NCI-H2107 treated with DMSO at 0.1 percent for 48 hours (cell line): ENCODE data around the gene KLHDC4.
A peak's percentile ranks its signal among the peaks of the same experiment; 100 is the strongest.
"Not testable (repeated sequence)": the region's sequence is repeated elsewhere in the genome, so short reads cannot be mapped to it uniquely, and the experiment has no call there.

ENCODE experiments used
- DNase-seq: peaks from one replicate; lab custom pipeline; 2025; ENCODE audit not compliant: unreplicated experiment; lab: John Stamatoyannopoulos, UW

The KLHDC4 gene

DNA sequence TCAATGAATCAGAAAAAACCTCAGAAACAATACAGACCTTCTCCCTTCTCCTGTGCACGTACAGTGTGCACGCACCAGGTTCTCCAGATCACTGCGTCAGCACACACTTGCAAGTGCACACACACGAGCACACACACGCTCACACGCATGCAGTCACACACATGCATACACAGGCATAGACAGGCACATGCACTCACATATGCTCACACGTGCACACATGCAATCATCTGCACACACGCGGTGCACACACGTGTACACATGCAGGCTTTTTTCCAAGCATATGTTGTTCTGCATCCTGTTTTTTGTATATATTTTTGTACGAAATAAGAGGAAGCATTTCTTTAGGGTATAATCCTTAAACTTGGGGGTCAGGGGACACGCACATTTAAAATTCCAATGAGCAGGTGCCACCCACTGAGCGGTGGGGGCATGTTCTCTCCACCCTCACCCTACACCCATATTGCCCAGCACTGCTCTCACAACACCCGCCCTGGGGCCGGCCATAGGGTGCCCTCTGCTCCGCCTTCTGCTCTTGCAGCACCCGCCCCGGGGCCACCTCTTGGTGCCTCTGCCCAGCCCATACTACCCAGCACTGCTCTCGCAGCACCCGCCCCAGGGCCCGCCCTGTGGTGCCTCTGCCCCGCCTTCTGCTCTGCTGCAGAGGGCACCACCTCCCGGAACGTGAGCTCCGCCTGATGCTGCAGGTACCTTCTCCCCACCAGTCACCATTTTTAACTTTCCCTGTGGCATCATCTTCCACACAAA lies 20.9 kb downstream of the KLHDC4 start:
- DNase-seq, result no peak

GRCh38 chr16:87742781-87743490 lies 22.9 kb downstream of the KLHDC4 start:
- peak; percentile 48 for DNase-seq

DNA sequence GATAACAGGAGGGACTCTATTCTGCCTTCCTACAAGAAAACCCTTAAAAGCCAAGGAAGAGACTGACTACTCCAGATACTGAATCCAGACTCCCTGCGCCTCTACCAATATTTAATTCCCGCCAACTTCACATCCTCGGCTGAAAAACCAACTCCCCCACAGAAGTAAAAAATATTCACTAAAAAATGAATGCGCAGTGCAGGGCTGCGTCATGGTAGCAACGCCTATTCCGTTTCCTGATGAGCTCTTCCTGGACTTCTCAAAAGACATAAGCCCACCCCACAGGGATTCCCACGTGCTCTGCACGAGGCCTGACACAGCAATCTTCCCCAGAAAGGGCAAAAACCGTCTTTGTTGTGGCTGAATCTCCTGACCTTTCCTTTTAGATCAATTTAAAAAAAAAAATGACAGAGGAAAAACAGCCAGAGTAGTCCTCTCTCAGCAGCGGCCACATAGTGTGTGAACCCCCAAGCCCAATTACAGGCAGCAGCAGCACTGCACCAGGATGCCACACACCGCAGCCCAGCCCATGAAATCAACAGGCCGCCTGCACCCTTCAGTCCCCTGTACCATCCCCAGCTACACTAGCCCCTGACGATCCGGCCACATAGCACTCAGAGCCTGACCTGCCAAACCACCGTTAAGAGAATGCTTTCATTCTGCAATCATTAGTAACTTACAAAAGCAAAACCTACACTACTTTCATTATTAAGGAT lies 23.9 kb downstream of the KLHDC4 start:
- DNase-seq, result no peak

DNA sequence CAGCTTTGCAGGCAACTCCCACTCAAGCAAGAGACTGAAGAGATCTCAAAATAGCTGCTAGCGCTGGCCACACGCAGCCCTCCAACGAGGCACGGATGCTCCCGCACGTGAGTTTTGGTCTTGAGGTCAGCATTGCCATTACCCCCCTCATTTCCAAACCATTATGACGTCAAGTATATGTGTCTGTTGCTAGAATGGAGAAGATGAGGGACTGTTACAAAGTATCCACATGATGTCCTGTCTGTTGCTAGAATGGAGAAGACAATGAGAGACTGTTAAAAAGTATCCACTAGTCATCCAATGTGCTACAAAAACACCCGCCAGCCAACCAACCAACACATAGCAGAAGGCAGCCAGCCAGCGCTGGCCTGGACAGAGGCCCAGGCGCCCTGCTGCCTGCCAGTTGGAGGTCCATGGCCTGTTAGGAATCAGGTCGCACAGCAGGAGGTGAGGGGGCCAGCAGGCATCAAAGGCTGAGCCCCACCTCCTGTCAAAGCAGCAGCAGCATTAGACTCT lies 24.8 kb downstream of the KLHDC4 start:
- DNase-seq, result no peak

DNA sequence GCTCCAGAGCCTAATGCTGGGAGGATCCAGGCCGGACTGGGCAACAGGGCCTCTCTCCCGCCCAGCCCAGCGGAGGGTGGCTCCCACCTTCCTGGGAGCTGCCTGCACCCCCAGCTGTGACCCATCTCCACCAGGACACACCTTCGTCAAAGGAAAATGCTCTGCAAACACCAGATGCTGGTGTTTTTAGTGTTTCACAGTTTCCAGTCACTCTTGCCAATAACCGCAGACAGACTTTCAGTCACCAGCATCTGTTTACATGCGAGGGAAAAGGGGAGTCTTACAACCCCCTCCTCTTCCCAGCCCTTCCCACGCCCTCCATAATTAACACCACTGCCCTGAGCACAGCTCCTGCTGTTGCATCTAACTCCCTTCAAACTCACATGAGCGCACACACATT lies 25.3 kb downstream of the KLHDC4 start:
- DNase-seq, result no peak

DNA sequence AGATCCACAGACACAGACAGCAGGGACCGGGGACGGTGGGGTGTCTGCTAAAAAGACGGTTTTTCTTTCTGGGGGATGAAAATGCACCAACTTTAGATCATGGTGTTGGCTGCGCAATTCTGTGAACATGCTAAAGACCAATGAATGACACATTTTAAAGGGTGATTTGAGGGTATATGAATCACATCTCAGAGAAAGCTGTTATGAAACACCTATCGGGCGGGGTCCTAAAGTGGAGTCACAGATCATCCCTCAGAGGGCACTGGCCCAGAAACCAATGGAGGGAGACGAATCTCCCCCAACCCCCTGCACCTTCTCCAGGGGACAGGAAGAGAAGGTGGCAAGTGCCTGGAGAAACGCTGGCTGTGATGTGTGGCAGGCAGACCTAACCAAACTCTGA lies 26.0 kb downstream of the KLHDC4 start:
- no peak for DNase-seq

- no peak for DNase-seq
Observed at GRCh38 chr16:87736008-87736382, 29.8 kb downstream of the KLHDC4 start.

GRCh38 chr16:87735270-87736007 lies 30.3 kb downstream of the KLHDC4 start:
- DNase-seq, result no peak

- DNase-seq, result no peak
Observed at GRCh38 chr16:87734644-87735043, 31.1 kb downstream of the KLHDC4 start.

DNA sequence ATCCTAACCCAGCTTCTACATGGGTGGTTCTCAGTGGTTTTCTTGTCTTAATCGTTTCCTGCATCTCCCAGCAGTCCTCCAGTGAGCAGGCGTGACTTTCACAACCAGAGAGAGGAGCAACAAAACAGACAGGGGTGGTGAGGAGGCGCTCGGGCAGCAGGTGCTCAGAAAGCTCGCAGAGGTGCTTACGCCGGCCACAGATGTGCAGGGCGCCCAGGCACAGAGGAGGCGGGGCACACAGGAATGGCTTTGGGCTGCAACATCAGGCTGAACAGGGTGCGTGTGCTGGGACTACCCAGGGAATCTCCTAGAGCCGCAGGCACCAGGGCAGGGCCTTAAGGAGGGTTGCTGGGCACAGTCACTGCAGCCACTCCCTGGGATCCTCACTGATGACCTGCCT lies 32.6 kb downstream of the KLHDC4 start:
- peak; percentile 89 for DNase-seq

DNA sequence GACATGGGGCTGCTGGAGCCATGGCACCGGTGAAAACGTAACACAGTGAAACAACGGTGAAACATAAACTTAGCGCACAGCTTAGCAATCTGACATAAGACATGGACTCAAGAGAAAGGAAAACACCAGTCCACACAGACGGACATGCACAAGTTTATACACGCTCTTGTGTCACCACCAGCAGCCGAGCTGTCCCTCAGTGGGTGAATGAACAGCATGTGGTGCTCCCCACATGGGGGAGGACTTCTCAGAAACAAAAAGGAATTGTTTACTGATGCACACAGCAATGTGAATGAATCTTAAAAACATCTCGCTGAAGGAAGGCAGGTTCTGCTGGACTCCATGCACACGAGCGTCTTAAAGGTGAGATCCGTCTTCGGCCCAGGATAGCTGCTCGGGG lies 34.2 kb downstream of the KLHDC4 start:
- no peak for DNase-seq

DNA sequence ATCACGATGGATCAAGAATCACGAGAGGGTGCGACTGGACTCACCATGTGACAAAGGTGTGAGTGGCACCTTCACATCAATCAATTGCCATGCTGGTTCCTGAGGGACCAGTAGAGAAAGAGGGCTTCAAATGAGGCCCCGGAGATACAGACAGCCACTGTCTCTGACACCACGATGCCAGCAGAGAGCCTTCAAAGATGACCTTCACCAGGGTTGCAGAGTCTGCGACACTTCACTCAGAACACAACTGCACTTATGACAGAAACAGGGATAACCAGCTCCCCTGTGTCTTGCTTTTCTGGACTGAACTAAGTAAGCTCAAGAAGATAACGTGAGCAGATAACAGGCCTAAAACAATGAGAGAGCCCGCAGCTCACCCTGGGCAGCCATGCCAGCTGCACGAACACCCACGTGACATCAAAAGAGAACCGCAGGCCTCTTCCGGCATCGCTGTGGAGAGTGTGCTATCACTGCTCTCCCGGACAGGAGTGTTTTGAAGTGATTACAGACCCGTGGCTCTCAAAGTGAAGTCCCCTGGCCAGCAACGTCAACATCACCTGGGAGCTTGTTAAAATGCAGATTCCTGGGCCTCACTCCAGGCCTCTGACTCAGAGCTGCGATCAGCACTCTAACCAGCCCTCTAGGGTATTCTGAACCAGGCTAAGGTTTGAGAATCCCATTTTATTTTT lies 36.4 kb downstream of the KLHDC4 start:
- DNase-seq, result no peak

DNA sequence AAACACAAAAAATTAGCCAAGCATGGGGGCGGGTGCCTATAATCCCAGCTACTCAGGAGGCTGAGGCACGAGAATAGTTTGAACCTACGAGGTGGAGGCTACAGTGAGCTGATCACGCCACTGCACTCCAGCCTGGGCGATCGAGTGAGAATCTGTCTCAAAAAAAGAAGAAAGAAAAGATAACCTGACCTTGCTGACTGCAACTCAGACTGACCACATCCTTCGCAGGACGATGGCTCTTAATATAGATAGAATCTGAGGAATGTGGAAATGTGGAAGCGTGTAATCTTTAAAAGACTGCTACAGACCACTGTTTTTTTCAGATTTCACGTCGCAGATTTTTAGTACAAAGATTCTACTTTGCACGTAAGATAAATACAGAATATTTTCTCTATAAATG lies 37.8 kb downstream of the KLHDC4 start:
- no peak for DNase-seq

DNA sequence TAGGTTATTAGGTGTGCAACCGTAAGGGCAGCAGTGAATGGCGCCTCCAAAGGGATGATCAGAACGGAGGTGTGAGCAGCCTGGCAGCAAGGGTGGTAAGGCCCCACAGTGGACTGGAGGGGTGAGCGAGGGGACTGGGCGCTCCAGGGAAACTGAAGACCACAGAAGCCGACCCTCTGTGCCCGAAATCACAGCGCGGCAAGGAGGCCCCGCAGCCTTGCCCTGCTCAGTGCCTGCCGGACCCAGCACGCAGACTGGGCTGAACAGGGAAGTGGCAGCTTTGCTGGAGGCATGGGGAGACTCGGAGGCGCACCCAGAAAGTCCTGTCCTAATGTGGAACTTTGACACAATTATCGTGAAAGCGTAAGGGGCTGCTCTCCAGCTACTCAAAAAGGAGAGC lies 38.4 kb downstream of the KLHDC4 start:
- DNase-seq, result no peak

- DNase-seq, result not testable (repeated sequence)
Observed at GRCh38 chr16:87726577-87726976, 39.2 kb downstream of the KLHDC4 start.

GRCh38 chr16:87725596-87726235 lies 40.1 kb downstream of the KLHDC4 start:
- peak; percentile 4 for DNase-seq

DNA sequence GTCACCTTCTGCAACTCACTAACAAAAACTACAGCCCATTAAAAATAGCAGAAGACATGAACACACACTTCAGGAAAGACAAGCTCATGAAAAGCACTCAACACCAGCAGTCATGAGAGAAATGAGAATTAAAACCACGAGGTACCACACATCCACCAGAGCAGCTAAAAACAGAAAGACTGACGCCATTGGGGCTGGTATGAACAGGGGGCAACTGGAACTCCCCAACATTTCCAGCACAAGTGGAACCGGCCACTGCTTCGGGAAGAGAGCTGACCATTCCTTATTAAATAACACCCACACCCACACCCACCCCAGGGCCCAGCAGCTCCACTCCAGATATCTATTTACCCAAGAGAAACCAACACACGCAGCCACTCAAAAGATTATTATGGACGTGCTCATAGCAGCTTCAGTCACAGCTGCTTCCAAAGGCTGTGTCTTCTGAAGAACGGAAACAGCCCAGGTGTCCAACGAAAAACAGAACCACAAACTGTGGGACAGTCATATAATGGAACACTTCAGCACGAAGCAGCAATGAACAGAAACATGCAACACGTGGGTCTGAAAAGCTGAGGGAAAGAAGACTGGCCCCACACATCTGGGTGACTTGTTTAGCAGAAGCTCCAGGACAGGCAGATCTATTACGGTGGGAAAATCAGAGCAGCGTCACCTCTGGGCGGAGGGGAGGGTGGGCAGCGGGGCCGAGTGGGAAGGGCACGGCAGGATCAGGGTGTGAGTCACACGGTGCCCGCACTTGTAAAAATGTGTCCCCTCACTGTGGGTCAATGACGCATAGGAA lies 41.1 kb downstream of the KLHDC4 start:
- DNase-seq, result no peak

DNA sequence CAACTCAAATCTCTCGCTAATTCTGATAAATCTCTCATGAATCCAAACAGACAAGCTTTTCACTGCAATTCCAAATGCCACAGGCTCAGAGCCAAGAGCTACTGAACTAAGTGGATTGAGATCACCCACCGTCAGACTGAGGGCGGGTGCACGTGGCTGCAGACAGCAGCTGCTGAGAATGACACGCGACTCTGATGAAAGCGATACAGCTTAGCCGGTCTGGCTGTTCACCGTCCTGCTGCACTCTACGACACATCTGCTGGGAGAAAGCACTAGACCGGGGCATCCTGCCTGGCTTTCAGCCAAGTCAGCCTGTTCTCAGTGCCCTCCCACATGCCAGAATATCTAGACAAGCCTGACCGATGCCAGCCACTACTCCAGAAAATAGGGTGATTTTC lies 42.6 kb downstream of the KLHDC4 start:
- DNase-seq, result peak; percentile 96

DNA sequence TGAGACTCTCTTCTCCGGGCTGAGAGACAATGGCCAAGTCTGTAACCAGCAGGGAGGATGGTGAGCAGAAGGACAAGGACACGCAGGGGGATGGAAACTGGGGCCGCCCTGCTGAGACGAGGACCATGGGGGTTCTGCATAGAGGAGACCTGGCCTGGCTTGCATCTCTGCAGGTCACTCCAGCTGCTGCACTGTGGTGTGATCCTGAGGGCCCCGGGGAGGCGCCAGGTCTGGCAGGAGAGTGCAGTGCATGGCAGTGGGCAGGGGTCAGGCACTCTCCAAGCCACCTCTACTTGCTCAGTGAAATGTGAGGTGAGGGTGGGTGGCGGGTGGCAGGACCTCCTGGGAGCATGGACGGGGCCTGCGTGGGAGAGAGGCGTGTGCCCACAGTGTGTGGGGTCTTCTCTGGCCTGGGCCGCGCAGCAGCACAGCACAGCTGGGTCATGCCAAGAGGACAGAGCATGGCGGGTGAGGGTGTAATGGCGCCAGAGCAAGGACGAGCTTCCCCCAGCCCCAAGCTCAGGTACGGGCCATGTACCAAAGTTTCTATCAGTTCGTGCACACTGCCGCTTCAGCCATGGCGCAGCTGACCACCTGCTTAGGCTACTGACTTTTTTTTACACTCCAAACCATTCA lies 43.1 kb downstream of the KLHDC4 start:
- DNase-seq, result no peak
